GM12878 (cell line): ENCODE measurements around the gene DFFA. TPM values are rescaled to one million over a fixed set of nuclear protein-coding genes. Genes with fewer than 3 reads are reported as not detected.

Experiments
- ATF3 ChIP-seq: IDR thresholded peaks from 2 replicates; pipeline ENCODE4 v1.6.1; 2011; ENCODE audit warnings: low read depth, mild to moderate bottlenecking, low read length, moderate library complexity, borderline replicate concordance; ENCODE audit errors: extremely low read depth
- BHLHE40 ChIP-seq, 2 experiments: fragments of 450-650 bp in 1 of 2; IDR thresholded peaks; 2 replicates each; pipeline ENCODE4 v1.6.1; 2011 to 2017; ENCODE audit warnings: low read depth in 2 of 2, borderline replicate concordance in 1 of 2, improper control_type of control experiment in 1 of 2, low read length in 1 of 2, mild to moderate bottlenecking in 1 of 2
- BRCA1 ChIP-seq: IDR thresholded peaks from 2 replicates; pipeline ENCODE4 v1.6.1; 2011; ENCODE audit warnings: low read depth, low read length, improper control_type of control experiment
- CBX5 ChIP-seq: sonication (generic); IDR thresholded peaks from 2 replicates; pipeline ENCODE4 v1.6.1; 2016; ENCODE audit warnings: low read depth, moderate library complexity, mild to moderate bottlenecking, inconsistent platforms
- ELK1 ChIP-seq: IDR thresholded peaks from 2 replicates; pipeline ENCODE4 v1.6.1; 2012; ENCODE audit warnings: low read depth, low read length, improper control_type of control experiment
- HCFC1 ChIP-seq: fragments of 150-350 bp; IDR thresholded peaks from 2 replicates; pipeline ENCODE4 v1.6.1; 2014; ENCODE audit warnings: low read length
- IRF3 ChIP-seq: fragments of 450-650 bp; IDR thresholded peaks from 2 replicates; pipeline ENCODE4 v1.6.1; 2014; ENCODE audit warnings: mild to moderate bottlenecking
- IRF4 ChIP-seq: IDR thresholded peaks from 2 replicates; pipeline ENCODE4 v1.6.1; 2011; ENCODE audit warnings: low read depth, low read length
- MLLT1 ChIP-seq: fragments of 450-650 bp; IDR thresholded peaks from 2 replicates; pipeline ENCODE4 v1.6.1; 2016; ENCODE audit warnings: mild to moderate bottlenecking
- MXI1 ChIP-seq: fragments of 150-350 bp; IDR thresholded peaks from 2 replicates; pipeline ENCODE4 v1.6.1; 2011; ENCODE audit warnings: low read depth, mild to moderate bottlenecking, inconsistent platforms, low read length, improper control_type of control experiment
- NBN ChIP-seq: fragments of 450-650 bp; IDR thresholded peaks from 2 replicates; pipeline ENCODE4 v1.6.1; 2016
- POLR2AphosphoS2 ChIP-seq: IDR thresholded peaks from 2 replicates; pipeline ENCODE4 v1.6.1; 2011; ENCODE audit warnings: low read depth, mild to moderate bottlenecking, low read length, improper control_type of control experiment, moderate library complexity
- RELA ChIP-seq: fragments of 450-650 bp; IDR thresholded peaks from 2 replicates; pipeline ENCODE4 v1.8.0; 2014; ENCODE audit warnings: borderline replicate concordance; ENCODE audit not compliant: partially characterized antibody
- RELB ChIP-seq: fragments of 450-650 bp; IDR thresholded peaks from 2 replicates; pipeline ENCODE4 v1.6.1; 2017; ENCODE audit warnings: low read depth, mild to moderate bottlenecking, moderate library complexity
- REST ChIP-seq: IDR thresholded peaks from 2 replicates; pipeline ENCODE4 v1.6.1; 2012; ENCODE audit warnings: mild to moderate bottlenecking, low read depth, low read length
- SMAD5 ChIP-seq: IDR thresholded peaks from 2 replicates; pipeline ENCODE4 v1.6.1; 2016; ENCODE audit warnings: antibody characterized with exemption, low read depth
- STAT1 ChIP-seq: fragments of 450-650 bp; conservative IDR thresholded peaks from 2 replicates; pipeline ENCODE4 v1.6.1; 2014; ENCODE audit warnings: antibody characterized with exemption, mild to moderate bottlenecking
- TCF12 ChIP-seq: IDR thresholded peaks from 2 replicates; pipeline ENCODE4 v1.6.1; 2011; ENCODE audit warnings: low read depth, mild to moderate bottlenecking, low read length
- polyA plus RNA-seq, 11 experiments: library from polyadenylated mRNA; depleted of rRNA in 4 of 11; unstranded in 6 of 11; stranded (reverse) in 5 of 11; fragments of >200 nt; fragmentation: Nextera tagmentation in 4 of 11; fragmentation: Illumina TruSeq in 1 of 11; extraction: Ambion mirVana in 4 of 11; extraction: Trizol in 1 of 11; gene quantifications; 1 replicate in 1 of 11; 2 replicates in 10 of 11; pipeline versions ENCODE4 v1.2.1 to v1.2.3, GENCODE V29; 2011 to 2016; ENCODE audit warnings: inconsistent platforms in 2 of 11, missing spikeins in 2 of 11, low read depth in 1 of 11
- total RNA-seq, 4 experiments: library from RNA; depleted of rRNA in 3 of 4; stranded (reverse); fragments of >200 nt in 3 of 4; fragmentation: Illumina TruSeq in 1 of 4; extraction: Trizol in 1 of 4; gene quantifications; 2 replicates each; pipeline versions ENCODE4 v1.2.1 to v1.2.3, GENCODE V29; 2013 to 2021

DFFA gene
- total and polyA plus RNA-seq, 10 of the 15 experiments (the other 5 are each of a cell fraction or from before 2014, with no cell fraction given) = 37.4 to 83.8 (median 52.4) TPM

- TF ChIP-seq MLLT1 (peak; percentile 86), IRF3 (0 out of 2 replicates have a peak, but pooled peaks have one; percentile 18), REST (0 out of 2 replicates have a peak, but pooled peaks have one; percentile 20), ELK1 (peak; percentile 89), STAT1 (0 out of 2 replicates have a peak, but pooled peaks have one; percentile 74), CBX5 (no peak), RELB (peak; percentile 67), TCF12 (peak; percentile 23; the same call in 1 of the 2 replicates), ATF3 (peak; percentile 98), RELA (peak; percentile 72), BHLHE40 (IDR thresholded peaks at IDR 0.05; ENCODE audit: borderline replicate concordance in 1 of 2, low read depth in 2 of 2, low read length in 1 of 2) (peak; percentile 98 to 99), POLR2AphosphoS2 (no peak), HCFC1 (peak; percentile 100), IRF4 (peak; percentile 57), NBN (0 out of 2 replicates have a peak, but pooled peaks have one; percentile 62), BRCA1 (peak; percentile 64), MXI1 (peak; percentile 97), SMAD5 (0 out of 2 replicates have a peak, but pooled peaks have one; percentile 46)
Observed at GRCh38 chr1:10472220-10473144, at the start of gene DFFA (continued).
